ENCODE data around the gene KRTAP10-4. TPM values are rescaled to one million over a fixed set of nuclear protein-coding genes. Genes with fewer than 3 reads are reported as not detected.

The KRTAP10-4 gene
- total and polyA plus RNA-seq, 2 donors (not counting 1 experiment from before 2014, with no cell fraction given) = not detected

DNA sequence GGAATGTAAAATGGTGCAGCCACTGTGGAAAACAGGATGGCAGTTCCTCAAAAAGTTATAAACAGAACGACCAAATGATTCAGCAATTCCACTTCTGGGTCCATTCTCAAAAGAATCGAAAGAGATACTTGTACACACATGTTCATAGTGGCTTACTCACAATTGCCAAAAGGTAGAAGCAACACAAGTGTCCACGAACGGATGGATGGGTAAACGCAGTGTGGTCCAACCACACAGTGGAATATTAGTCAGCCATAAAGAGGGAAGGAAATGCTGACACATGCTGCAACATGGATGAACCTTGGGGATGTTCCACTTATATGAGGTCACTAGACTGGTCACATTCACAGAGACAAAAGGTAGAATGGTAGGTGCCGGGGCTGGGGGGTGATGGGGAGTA is 38.8 kb upstream of the KRTAP10-4 start:
- H2AFZ ChIP-seq (ENCODE audit: low read length) = no peak overlapping the region
- H3K36me3 ChIP-seq (ENCODE audit: control insufficient read depth, insufficient read depth, low read length) = no peaks in the 10 kb centered on the region
- H3K27ac ChIP-seq (ENCODE audit: insufficient read depth, low read length) = no peak overlapping the region
- H3K9ac ChIP-seq (ENCODE audit: insufficient read depth, low read length) = no peak overlapping the region
- no peaks in the 10 kb centered on the region for H3K79me2 ChIP-seq (ENCODE audit: control insufficient read depth, insufficient read depth, low read length)
- TF ChIP-seq, protein P1, sequence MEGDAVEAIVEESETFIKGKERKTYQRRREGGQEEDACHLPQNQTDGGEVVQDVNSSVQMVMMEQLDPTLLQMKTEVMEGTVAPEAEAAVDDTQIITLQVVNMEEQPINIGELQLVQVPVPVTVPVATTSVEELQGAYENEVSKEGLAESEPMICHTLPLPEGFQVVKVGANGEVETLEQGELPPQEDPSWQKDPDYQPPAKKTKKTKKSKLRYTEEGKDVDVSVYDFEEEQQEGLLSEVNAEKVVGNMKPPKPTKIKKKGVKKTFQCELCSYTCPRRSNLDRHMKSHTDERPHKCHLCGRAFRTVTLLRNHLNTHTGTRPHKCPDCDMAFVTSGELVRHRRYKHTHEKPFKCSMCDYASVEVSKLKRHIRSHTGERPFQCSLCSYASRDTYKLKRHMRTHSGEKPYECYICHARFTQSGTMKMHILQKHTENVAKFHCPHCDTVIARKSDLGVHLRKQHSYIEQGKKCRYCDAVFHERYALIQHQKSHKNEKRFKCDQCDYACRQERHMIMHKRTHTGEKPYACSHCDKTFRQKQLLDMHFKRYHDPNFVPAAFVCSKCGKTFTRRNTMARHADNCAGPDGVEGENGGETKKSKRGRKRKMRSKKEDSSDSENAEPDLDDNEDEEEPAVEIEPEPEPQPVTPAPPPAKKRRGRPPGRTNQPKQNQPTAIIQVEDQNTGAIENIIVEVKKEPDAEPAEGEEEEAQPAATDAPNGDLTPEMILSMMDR (conservative IDR thresholded peaks at IDR 0.05 in 1 of 2, IDR thresholded peaks at IDR 0.05 in 1 of 2; ENCODE audit: low read depth in 1 of 2, low read length in 2 of 2) = no peak
- no peak for TF ChIP-seq EZH2 (IDR thresholded peaks at IDR 0.05; ENCODE audit: low read length, missing control alignments)
- no peaks in the 10 kb centered on the region for H4K20me1 ChIP-seq (ENCODE audit: control insufficient read depth, extremely low read depth, insufficient read depth, low read length)
- H3K9me3 ChIP-seq (ENCODE audit: control insufficient read depth, insufficient read depth, low read depth, low read length) = no peaks in the 10 kb centered on the region
- H3K4me3 ChIP-seq (replicated peaks in 1 of 4; ENCODE audit: control extremely low read depth in 1 of 4, insufficient read depth in 1 of 4, low read depth in 3 of 4, low read length in 4 of 4) = no peak overlapping the region
- no peaks in the 10 kb centered on the region for H3K4me1 ChIP-seq (ENCODE audit: control insufficient read depth, extremely low read depth, insufficient read depth, low read length)
- H3K4me2 ChIP-seq (ENCODE audit: extremely low read depth, insufficient read depth, low read length) = no peak overlapping the region
- no peak for DNase-seq (ENCODE audit: low read depth in 2 of 2)
- H3K27me3 ChIP-seq (ENCODE audit: control insufficient read depth, insufficient read depth, low read length) = no peaks in the 10 kb centered on the region

DNA sequence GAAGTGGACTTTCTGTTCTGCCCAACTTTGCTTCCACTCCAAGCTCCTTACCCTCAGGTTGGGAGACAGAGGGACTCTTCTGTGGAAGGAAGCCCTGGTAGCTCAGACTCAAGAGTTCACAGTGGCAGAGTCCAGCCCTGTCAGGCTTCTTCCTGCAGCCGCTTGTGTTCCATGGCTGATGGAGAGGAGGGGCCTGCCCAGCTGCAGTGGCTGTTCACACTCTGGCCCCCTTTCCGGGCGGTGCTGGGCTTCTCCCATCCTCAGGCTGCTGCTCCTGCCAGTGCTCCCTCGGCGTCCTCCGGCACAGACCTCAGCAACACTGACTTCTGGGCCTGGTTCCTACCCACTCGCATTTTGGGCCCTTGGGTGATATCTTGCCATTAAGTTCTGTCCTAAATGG is 37.6 kb upstream of the KRTAP10-4 start:
- no peak for DNase-seq (ENCODE audit: low read depth in 2 of 2)

DNA sequence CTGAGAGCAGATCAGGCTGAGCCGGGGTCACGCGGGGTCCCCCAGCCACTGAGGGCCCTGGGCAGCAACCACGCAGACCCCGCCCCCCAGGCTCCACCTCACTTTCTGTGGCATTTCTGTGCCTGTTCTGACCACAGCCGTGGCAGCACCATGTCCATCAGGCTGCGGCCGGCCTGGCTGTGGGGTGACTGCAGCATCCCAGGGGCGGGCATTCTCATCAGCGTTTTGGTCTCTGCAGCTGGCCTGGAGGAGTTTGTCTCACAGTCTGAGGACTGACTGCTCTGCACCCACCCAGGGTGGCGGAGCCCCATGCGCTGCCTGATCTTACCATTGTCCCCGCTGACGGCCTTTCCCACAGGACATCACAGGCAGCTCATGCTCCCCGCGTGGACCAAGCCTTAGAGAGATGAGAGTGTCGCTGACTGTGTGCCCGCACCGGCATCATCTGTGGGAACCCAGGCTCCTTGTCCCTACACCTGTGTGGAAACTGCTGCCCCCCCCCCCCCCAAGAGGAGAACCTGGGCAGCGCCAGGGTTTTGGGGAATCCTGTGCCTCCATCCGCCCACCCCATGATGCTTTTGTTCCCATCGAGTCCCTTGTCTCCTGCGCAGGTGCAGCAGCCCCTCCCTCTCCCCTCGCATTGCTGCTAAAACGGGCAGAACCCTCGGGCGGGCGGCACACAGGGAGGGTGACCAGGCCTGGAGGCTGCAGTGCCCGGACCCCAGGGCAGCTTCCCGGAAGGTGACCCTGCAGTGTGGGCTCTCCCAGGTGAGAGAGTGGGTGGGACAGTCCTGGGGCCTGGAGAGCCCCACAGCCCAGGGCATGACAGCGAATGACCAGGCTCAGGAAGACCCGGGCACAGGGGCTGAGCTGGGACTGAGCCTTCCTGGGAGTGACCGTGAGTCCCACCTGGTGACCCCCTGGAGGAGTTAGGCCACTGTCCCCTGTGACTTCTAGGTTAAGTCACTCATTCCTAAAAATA is 35.3 kb upstream of the KRTAP10-4 start:
- Histone ChIP-seq H3K79me2 (ENCODE audit: control insufficient read depth, insufficient read depth, low read length) (no peaks in the 10 kb centered on the region), H4K20me1 (ENCODE audit: control insufficient read depth, extremely low read depth, insufficient read depth, low read length) (no peaks in the 10 kb centered on the region), H3K9ac (ENCODE audit: insufficient read depth, low read length) (no peak overlapping the region), H3K36me3 (ENCODE audit: control insufficient read depth, insufficient read depth, low read length) (no peaks in the 10 kb centered on the region), H3K27ac (ENCODE audit: insufficient read depth, low read length) (no peak overlapping the region), H3K4me1 (ENCODE audit: control insufficient read depth, extremely low read depth, insufficient read depth, low read length) (no peaks in the 10 kb centered on the region), H3K4me3 (replicated peaks in 1 of 4; ENCODE audit: control extremely low read depth in 1 of 4, insufficient read depth in 1 of 4, low read depth in 3 of 4, low read length in 4 of 4) (no peak overlapping the region), H2AFZ (ENCODE audit: low read length) (no peak overlapping the region), H3K4me2 (ENCODE audit: extremely low read depth, insufficient read depth, low read length) (no peak overlapping the region), H3K27me3 (ENCODE audit: control insufficient read depth, insufficient read depth, low read length) (no peaks in the 10 kb centered on the region), H3K9me3 (ENCODE audit: control insufficient read depth, insufficient read depth, low read depth, low read length) (no peaks in the 10 kb centered on the region)
- no peak for DNase-seq (ENCODE audit: low read depth in 2 of 2)
- no peak for TF ChIP-seq EZH2 (IDR thresholded peaks at IDR 0.05; ENCODE audit: low read length, missing control alignments)
- TF ChIP-seq, protein P1 (conservative IDR thresholded peaks at IDR 0.05 in 1 of 2, IDR thresholded peaks at IDR 0.05 in 1 of 2; ENCODE audit: low read depth in 1 of 2, low read length in 2 of 2) = no peak

More for the DNA sequence above, 37.6 kb upstream of the KRTAP10-4 start:
- H3K79me2 ChIP-seq (ENCODE audit: control insufficient read depth, insufficient read depth, low read length) = no peaks in the 10 kb centered on the region
- no peak overlapping the region for H2AFZ ChIP-seq (ENCODE audit: low read length)
- H3K9ac ChIP-seq (ENCODE audit: insufficient read depth, low read length) = no peak overlapping the region
- no peaks in the 10 kb centered on the region for H3K27me3 ChIP-seq (ENCODE audit: control insufficient read depth, insufficient read depth, low read length)
- H3K4me3 ChIP-seq (replicated peaks in 1 of 4; ENCODE audit: control extremely low read depth in 1 of 4, insufficient read depth in 1 of 4, low read depth in 3 of 4, low read length in 4 of 4) = no peak overlapping the region
- H3K27ac ChIP-seq (ENCODE audit: insufficient read depth, low read length) = no peak overlapping the region
- H3K9me3 ChIP-seq (ENCODE audit: control insufficient read depth, insufficient read depth, low read depth, low read length) = no peaks in the 10 kb centered on the region
- no peak overlapping the region for H3K4me2 ChIP-seq (ENCODE audit: extremely low read depth, insufficient read depth, low read length)
- TF ChIP-seq EZH2 (IDR thresholded peaks at IDR 0.05; ENCODE audit: low read length, missing control alignments) = no peak
- TF ChIP-seq, protein P1 (conservative IDR thresholded peaks at IDR 0.05 in 1 of 2, IDR thresholded peaks at IDR 0.05 in 1 of 2; ENCODE audit: low read depth in 1 of 2, low read length in 2 of 2) = no peak
- no peaks in the 10 kb centered on the region for H3K36me3 ChIP-seq (ENCODE audit: control insufficient read depth, insufficient read depth, low read length)
- no peaks in the 10 kb centered on the region for H4K20me1 ChIP-seq (ENCODE audit: control insufficient read depth, extremely low read depth, insufficient read depth, low read length)
- no peaks in the 10 kb centered on the region for H3K4me1 ChIP-seq (ENCODE audit: control insufficient read depth, extremely low read depth, insufficient read depth, low read length)
